Panc1 (cell line): ENCODE results near the gene DAPK1. TPM values are rescaled to one million over a fixed set of nuclear protein-coding genes. Genes with fewer than 3 reads are reported as not detected.

Source experiments
- ATAC-seq: fragments of 200-7000 bp; cut with Tn5 transposase; 2 replicates; pipeline ENCODE4 v1.9.1; 2020; ENCODE audit warnings: mild to moderate bottlenecking, moderate library complexity
- BruUV-seq: library from RNA; stranded (reverse); fragments of 400-500 nt; replicated peaks from 2 replicates; lab custom pipeline; 2021; lab: Mats Ljungman, UMichigan
- CTCF ChIA-PET: fragments of 300-600 bp; sonication (Branson Sonifier 250); formaldehyde crosslinking; loops from one replicate; lab custom pipeline; 2022; ENCODE audit warnings: antibody characterized with exemption; lab: Charles Lee
- POLR2A ChIA-PET: fragments of 300-600 bp; sonication (Branson Sonifier 250); formaldehyde crosslinking; loops from one replicate; lab custom pipeline; 2022; ENCODE audit warnings: antibody characterized with exemption; lab: Charles Lee
- DNase-seq: peaks from one replicate; pipeline ENCODE4 v3.0.0-alpha.2; 2010; ENCODE audit warnings: low read depth, low spot score
- H3K27ac ChIP-seq: 2 replicates; pipeline ENCODE4 v1.5.1; 2011; ENCODE audit warnings: mild to moderate bottlenecking, low read length, inconsistent platforms
- H3K27me3 ChIP-seq: fragments of 200-500 bp; sonication (Bioruptor generic); 2 replicates; pipeline ENCODE4 v1.6.0; 2014; ENCODE audit warnings: low read length, inconsistent platforms; ENCODE audit not compliant: control insufficient read depth, insufficient read depth
- H3K36me3 ChIP-seq: fragments of 200-500 bp; sonication (Bioruptor generic); 2 replicates; pipeline ENCODE4 v1.5.1; 2014; ENCODE audit warnings: inconsistent platforms, mild to moderate bottlenecking, low read length, moderate library complexity; ENCODE audit not compliant: control insufficient read depth, insufficient read depth
- H3K4me1 ChIP-seq: 2 replicates; pipeline ENCODE4 v1.5.1; 2011; ENCODE audit warnings: inconsistent platforms, mild to moderate bottlenecking, low read length, moderate library complexity; ENCODE audit not compliant: control insufficient read depth, insufficient read depth
- H3K4me3 ChIP-seq, 2 experiments: 2 replicates each; pipeline ENCODE4 v1.5.1; 2011 to 2012; ENCODE audit warnings: low read depth in 2 of 2, low read length in 2 of 2, mild to moderate bottlenecking in 2 of 2, inconsistent platforms in 1 of 2, moderate library complexity in 1 of 2
- H3K9me3 ChIP-seq: fragments of 200-500 bp; sonication (Bioruptor generic); 2 replicates; pipeline ENCODE4 v1.5.1; 2014; ENCODE audit warnings: low read depth, mild to moderate bottlenecking, inconsistent platforms, low read length, moderate library complexity; ENCODE audit not compliant: control insufficient read depth, insufficient read depth
- POLR2AphosphoS5 ChIP-seq: IDR thresholded peaks from 2 replicates; pipeline ENCODE4 v1.6.1; 2012; ENCODE audit warnings: mild to moderate bottlenecking, low read depth, low read length, moderate library complexity
- REST ChIP-seq, 2 experiments: IDR thresholded peaks; 2 replicates each; pipeline ENCODE4 v1.6.1; 2011 to 2012; ENCODE audit warnings: low read depth in 2 of 2, control low read depth in 1 of 2, low read length in 1 of 2, mild to moderate bottlenecking in 1 of 2, moderate library complexity in 1 of 2; ENCODE audit not compliant: insufficient read depth in 1 of 2
- SIN3A ChIP-seq: IDR thresholded peaks from 2 replicates; pipeline ENCODE4 v1.6.1; 2012; ENCODE audit warnings: low read depth, mild to moderate bottlenecking, low read length, moderate library complexity, borderline replicate concordance; ENCODE audit not compliant: insufficient read depth
- TCF7L2 ChIP-seq: IDR thresholded peaks from 2 replicates; pipeline ENCODE4 v1.6.1; 2011; ENCODE audit warnings: mild to moderate bottlenecking, low read depth, low read length, inconsistent platforms
- in situ Hi-C: cut with HindIII; loops from 2 replicates; pipeline ENCODE4 v1.10.0; 2016; ENCODE audit warnings: low sequenced_read_pairs, low pct_unique_long_range_greater_than_20kb
- intact Hi-C: fragments of 100-400 bp; cut with micrococcal nuclease; formaldehyde crosslinking; loops from one replicate; pipeline ENCODE4 v1.10.0; 2022; ENCODE audit not compliant: unreplicated experiment
- total RNA-seq: library from RNA; stranded (reverse); gene quantifications from one replicate; pipeline ENCODE4 v1.2.1, GENCODE V29; 2021; ENCODE audit not compliant: unreplicated experiment

The DAPK1 gene
- total RNA-seq, 1 experiment from 2014 or later = 0.87 TPM

DNA sequence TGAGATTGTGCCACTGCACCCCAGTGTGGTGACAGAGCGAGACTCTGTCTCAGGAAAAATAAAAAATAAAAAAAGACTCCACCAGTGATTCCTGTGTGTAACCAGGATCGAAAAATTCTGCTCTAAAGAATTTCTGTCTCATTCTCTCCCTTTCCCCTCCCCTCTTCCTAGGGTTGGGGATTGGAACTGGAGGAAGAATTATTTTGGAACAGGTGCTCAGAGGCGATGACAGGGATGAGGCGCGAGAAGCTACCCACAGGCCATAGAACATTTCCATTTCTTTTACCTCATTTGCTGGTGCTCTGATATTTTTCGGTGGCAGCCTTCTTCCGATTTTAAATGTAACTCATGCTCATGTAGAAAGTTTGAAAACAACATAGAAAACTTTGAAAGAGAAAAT, 80.1 kb downstream of the DAPK1 start:
- CTCF ChIA-PET = no interaction called here
- no peak overlapping the region for H3K4me3 ChIP-seq
- in situ Hi-C loops = no loop called here
- intact Hi-C loops = no loop called here
- H3K4me1 ChIP-seq = no peaks in the 10 kb centered on the region
- TF ChIP-seq REST (IDR thresholded peaks at IDR 0.05; ENCODE audit: insufficient read depth in 1 of 2, low read depth in 2 of 2, low read length in 1 of 2) (no peak), POLR2AphosphoS5 (no peak)
- DNase-seq (no peak), ATAC-seq (no peak)
- POLR2A ChIA-PET = interaction anchor here (0.7 kb wide), 1 partner anchor 1403 kb away, joined by 3 read pairs; no protein-coding TSS in a partner anchor
- no peak overlapping the region for H3K27ac ChIP-seq
- no peaks in the 10 kb centered on the region for H3K27me3 ChIP-seq
- H3K9me3 ChIP-seq = no peaks in the 10 kb centered on the region
- no TSS peak for BruUV-seq
- H3K36me3 ChIP-seq = no peaks in the 10 kb centered on the region

- ATAC-seq = no peak
- DNase-seq = no peak
- Histone ChIP-seq H3K4me1 (no peaks in the 10 kb centered on the region), H3K4me3 (no peak overlapping the region), H3K9me3 (no peaks in the 10 kb centered on the region), H3K36me3 (no peaks in the 10 kb centered on the region), H3K27me3 (no peaks in the 10 kb centered on the region), H3K27ac (no peak overlapping the region)
- TF ChIP-seq TCF7L2 (no peak), POLR2AphosphoS5 (no peak), REST (IDR thresholded peaks at IDR 0.05; ENCODE audit: insufficient read depth in 1 of 2, low read depth in 2 of 2, low read length in 1 of 2) (no peak), SIN3A (no peak)
- BruUV-seq = no TSS peak
- ChIA-PET POLR2A (no interaction called here), CTCF (no interaction called here)
- intact Hi-C loops (no loop called here), in situ Hi-C loops (no loop called here)
Observed at GRCh38 chr9:87578625-87579024, 81.0 kb downstream of the DAPK1 start.
